Cardiac muscle cell (in vitro differentiated cells and primary cell): ENCODE measurements around the gene POLR3H. TPM values are rescaled to one million over a fixed set of nuclear protein-coding genes. Genes with fewer than 3 reads are reported as not detected.
"Not testable (repeated sequence)": the region's sequence is repeated elsewhere in the genome, so short reads cannot be mapped to it uniquely, and the experiment has no call there.

Source experiments
- DNase-seq, 2 donors: peaks; one replicate each; pipeline versions ENCODE4 v3.0.0 to v3.0.0-alpha.2; 2010 to 2017; ENCODE audit warnings: low read depth in 1 of 2, low spot score in 1 of 2
- H3K27ac ChIP-seq: fragments of 200-600 bp; sonication (generic); 2 replicates; pipeline ENCODE4 v1.5.1; 2016
- H3K27me3 ChIP-seq: fragments of 200-600 bp; sonication (generic); 2 replicates; pipeline ENCODE4 v1.6.0; 2016; ENCODE audit warnings: control low read depth
- H3K36me3 ChIP-seq: fragments of 200-600 bp; sonication (generic); 2 replicates; pipeline ENCODE4 v1.5.1; 2016; ENCODE audit warnings: control low read depth
- H3K4me1 ChIP-seq: fragments of 200-600 bp; sonication (generic); 2 replicates; pipeline ENCODE4 v1.8.1; 2017; ENCODE audit warnings: low read depth, mild to moderate bottlenecking, mixed run types
- H3K4me3 ChIP-seq: fragments of 200-600 bp; sonication (generic); 2 replicates; pipeline ENCODE4 v1.5.1; 2016; ENCODE audit warnings: mild to moderate bottlenecking
- H3K9me3 ChIP-seq: fragments of 200-600 bp; sonication (generic); 2 replicates; pipeline ENCODE4 v1.5.1; 2017; ENCODE audit warnings: low read depth, mild to moderate bottlenecking, control low read depth
- polyA plus RNA-seq: library from polyadenylated mRNA; unstranded; fragments of >200 nt; fragmentation: Nextera tagmentation; extraction: Ambion mirVana; gene quantifications from 2 replicates; pipeline ENCODE4 v1.2.1, GENCODE V29; 2016
- total RNA-seq: library from RNA; depleted of rRNA; stranded (reverse); fragments of >200 nt; gene quantifications from 2 replicates; pipeline ENCODE4 v1.2.3, GENCODE V29; 2016
- TF ChIP-seq, protein P1 (sequence below): IDR thresholded peaks from 2 replicates; pipeline ENCODE4 v1.5.1; 2012; ENCODE audit warnings: low read depth, mild to moderate bottlenecking, low read length

Gene POLR3H
- total and polyA plus RNA-seq, 2 experiments from 2014 or later = 11.4 to 30.9 TPM

DNA sequence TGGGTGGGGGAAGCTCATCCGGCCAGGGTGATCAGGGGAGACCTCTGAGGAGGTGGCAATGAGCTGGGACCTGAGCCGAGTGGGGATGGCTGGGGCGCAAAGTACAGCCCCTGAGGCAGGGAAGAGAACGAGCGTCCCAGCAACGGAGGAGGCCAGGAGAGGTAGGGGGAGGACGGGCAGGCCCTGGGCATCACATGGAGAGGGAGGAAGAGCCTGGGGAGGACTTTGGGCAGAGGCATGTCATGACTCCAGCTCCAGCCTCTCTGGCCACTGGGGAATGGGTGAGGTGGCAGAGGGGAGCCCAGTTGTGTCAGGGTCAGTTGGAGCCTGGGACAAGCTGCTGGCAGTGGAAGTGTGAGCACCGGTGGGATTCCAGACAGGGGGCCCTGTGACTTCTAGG lies 33.8 kb upstream of the POLR3H start:
- H3K27me3 ChIP-seq = no peaks in the 10 kb centered on the region
- H3K4me3 ChIP-seq = no peak overlapping the region
- H3K27ac ChIP-seq = no peak overlapping the region
- no peaks in the 10 kb centered on the region for H3K9me3 ChIP-seq
- TF ChIP-seq, protein P1, sequence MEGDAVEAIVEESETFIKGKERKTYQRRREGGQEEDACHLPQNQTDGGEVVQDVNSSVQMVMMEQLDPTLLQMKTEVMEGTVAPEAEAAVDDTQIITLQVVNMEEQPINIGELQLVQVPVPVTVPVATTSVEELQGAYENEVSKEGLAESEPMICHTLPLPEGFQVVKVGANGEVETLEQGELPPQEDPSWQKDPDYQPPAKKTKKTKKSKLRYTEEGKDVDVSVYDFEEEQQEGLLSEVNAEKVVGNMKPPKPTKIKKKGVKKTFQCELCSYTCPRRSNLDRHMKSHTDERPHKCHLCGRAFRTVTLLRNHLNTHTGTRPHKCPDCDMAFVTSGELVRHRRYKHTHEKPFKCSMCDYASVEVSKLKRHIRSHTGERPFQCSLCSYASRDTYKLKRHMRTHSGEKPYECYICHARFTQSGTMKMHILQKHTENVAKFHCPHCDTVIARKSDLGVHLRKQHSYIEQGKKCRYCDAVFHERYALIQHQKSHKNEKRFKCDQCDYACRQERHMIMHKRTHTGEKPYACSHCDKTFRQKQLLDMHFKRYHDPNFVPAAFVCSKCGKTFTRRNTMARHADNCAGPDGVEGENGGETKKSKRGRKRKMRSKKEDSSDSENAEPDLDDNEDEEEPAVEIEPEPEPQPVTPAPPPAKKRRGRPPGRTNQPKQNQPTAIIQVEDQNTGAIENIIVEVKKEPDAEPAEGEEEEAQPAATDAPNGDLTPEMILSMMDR = no peak
- no peak for DNase-seq
- no peaks in the 10 kb centered on the region for H3K36me3 ChIP-seq
- no peaks in the 10 kb centered on the region for H3K4me1 ChIP-seq

DNA sequence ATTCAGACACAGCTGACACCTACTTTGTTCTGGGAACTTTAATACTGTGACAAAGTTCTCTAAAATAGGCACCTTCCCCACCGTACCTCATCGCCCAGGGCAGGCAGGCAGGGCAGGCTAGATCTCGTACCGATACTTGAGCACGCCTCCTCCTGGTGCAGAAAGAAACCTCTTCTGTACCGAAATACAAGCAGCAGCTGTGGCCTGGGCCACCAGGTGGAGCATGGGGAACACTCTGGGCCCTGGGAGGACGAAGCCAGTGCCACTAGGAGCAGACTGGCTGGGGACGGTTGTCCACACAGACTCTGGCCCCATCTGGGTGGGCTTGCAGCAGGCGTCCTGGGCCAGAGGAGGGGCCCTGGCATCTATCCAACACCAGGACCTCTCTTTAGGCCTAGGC lies 32.6 kb upstream of the POLR3H start:
- no peaks in the 10 kb centered on the region for H3K4me1 ChIP-seq

DNA sequence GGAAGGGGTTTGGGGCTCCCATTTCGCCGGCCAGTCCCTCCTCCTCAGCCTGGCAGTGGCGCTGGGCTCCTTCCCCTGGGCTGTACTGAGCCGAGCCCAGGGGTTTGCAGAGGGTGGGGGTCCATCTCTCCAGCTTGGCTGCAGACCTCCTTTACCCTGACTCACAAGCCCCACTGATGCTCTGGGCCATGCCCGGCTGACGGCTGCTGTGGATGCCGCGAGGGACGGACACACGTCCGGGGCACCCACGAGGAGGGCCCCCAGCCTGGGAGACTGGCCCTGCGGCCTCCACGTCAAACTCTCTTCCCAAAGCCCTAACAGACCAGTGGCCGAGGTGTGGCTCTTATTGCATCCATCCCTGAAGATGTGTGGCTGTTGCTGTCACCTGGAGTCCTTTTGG lies 31.3 kb upstream of the POLR3H start:
- no peaks in the 10 kb centered on the region for H3K36me3 ChIP-seq
- no peak for DNase-seq
- no peaks in the 10 kb centered on the region for H3K9me3 ChIP-seq
- H3K27ac ChIP-seq = no peak overlapping the region
- H3K27me3 ChIP-seq = no peaks in the 10 kb centered on the region
- H3K4me3 ChIP-seq = no peak overlapping the region
- no peaks in the 10 kb centered on the region for H3K4me1 ChIP-seq
- TF ChIP-seq, protein P1 = no peak

More for the DNA sequence above, 32.6 kb upstream of the POLR3H start:
- peak; percentile 48 to 77 for DNase-seq
- H3K27me3 ChIP-seq = no peaks in the 10 kb centered on the region
- no peaks in the 10 kb centered on the region for H3K9me3 ChIP-seq
- H3K36me3 ChIP-seq = no peaks in the 10 kb centered on the region
- TF ChIP-seq, protein P1 = peak; percentile 63
- no peak overlapping the region for H3K27ac ChIP-seq
- no peak overlapping the region for H3K4me3 ChIP-seq

DNA sequence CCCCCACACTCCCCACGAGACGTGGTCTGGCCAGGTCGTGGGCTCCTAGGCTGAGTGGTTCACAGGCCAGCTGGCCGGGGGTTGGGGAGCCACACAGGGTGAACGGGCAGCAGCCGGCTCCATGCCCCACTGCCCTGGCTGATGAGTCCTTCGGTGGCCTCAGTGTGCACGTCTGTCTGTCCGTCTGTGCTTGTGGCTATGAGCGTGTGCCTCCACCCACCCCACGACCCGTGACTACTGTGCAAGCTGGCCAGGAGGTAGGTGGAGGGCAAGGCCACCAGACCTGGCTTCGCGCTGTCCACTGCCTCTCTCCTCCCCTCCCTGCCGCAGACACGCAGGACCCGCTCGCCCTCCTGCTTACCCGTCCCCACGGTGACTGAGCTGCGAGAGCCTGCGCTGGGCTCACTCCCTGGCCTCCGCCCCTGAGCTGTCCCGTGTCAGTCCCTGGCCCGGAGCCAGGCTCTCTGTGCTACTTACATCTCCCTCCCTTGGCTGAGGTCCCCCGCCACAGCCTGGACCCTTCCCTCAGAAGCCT lies 30.6 kb upstream of the POLR3H start:
- peak in 1 of 2 donors; percentile 38 for DNase-seq
- Histone ChIP-seq H3K4me3 (no peak overlapping the region), H3K27me3 (no peaks in the 10 kb centered on the region), H3K4me1 (no peaks in the 10 kb centered on the region), H3K36me3 (no peaks in the 10 kb centered on the region), H3K27ac (no peak overlapping the region), H3K9me3 (no peaks in the 10 kb centered on the region)
- TF ChIP-seq, protein P1 = no peak

DNA sequence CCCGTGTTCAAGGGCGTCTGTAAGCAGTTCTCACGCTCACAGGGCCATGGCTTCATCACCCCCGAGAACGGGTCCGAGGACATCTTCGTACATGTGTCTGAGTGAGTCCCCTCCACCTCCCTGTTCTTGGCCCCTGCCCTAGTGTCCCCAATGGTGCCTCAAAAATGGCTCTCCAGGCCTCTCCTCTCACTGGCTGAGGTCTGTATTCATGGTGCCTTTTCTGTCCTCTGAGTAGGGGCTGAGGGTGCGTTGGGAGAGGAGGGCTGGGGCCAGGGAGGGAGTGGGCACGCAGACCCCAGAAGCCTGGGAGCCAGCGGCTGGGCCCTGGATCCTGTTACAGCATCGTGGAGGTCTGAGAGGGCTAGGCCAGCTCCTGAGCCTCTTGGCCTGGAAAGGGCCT lies 29.4 kb upstream of the POLR3H start:
- Histone ChIP-seq H3K27me3 (no peaks in the 10 kb centered on the region), H3K27ac (no peak overlapping the region), H3K36me3 (no peaks in the 10 kb centered on the region), H3K9me3 (no peaks in the 10 kb centered on the region), H3K4me1 (no peaks in the 10 kb centered on the region), H3K4me3 (no peak overlapping the region)
- DNase-seq = no peak
- TF ChIP-seq, protein P1 = no peak

DNA sequence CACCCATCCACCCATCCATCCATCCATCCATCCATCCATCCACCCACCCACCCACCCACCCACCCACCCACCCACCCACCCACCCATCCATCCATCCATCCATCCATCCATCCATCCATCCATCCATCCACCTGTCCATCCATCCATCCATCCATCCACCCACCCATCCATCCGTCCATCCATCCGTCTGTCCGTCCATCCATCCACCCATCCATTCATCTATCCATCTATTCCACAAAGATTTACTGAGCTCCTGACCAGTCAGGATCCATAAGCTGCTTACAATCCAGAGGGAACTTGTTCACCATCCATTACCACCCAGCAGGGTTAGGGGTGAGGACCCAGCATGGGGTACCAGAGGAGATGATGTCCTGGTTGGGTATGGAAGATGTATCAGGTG lies 28.0 kb upstream of the POLR3H start:
- not testable (repeated sequence) for H3K27me3 ChIP-seq, DNase-seq, H3K36me3 ChIP-seq, H3K9me3 ChIP-seq, H3K4me1 ChIP-seq, H3K27ac ChIP-seq, H3K4me3 ChIP-seq
